ENCODE measurements around the gene MPHOSPH9.
"Not testable (repeated sequence)": the region's sequence is repeated elsewhere in the genome, so short reads cannot be mapped to it uniquely, and the experiment has no call there.

DNA sequence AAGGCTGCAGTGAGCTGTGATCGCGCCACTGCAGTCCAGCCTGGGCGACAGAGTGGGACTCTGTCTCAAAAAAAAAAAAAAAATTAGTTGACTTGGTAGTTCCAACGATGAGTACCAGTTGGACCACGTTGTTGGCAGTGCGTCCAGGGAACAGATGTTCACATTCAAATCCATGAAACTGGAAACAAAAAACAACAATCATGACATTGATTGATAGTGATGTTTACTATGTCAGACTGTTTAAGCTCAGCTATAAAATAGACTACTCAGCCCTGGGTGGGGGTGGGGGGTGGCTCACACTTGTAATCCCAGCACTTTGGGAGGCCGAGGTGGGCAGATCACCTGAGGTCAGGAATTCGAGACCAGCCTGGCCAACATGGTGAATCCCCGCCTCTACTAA is 19.4 kb upstream of the MPHOSPH9 start:
- not testable (repeated sequence) for TF ChIP-seq CTCF (IDR thresholded peaks at IDR 0.05; ENCODE audit: low read depth, low read length); EZH2phosphoT487 (IDR thresholded peaks at IDR 0.05; ENCODE audit: low read depth)
